LNCaP clone FGC (cell line): ENCODE measurements around the gene PI4KB.

Source experiments
- DNase-seq: peaks from one replicate; pipeline ENCODE4 v3.0.0-alpha.2; 2011; ENCODE audit warnings: low read depth
- H3K4me3 ChIP-seq: 2 replicates; pipeline ENCODE4 v1.5.1; 2011; ENCODE audit warnings: mild to moderate bottlenecking, low read depth, low read length, control low read depth
- CTCF ChIP-seq: IDR thresholded peaks from 2 replicates; pipeline ENCODE4 v1.5.1; 2012; ENCODE audit warnings: mild to moderate bottlenecking; ENCODE audit not compliant: control insufficient read depth, insufficient read depth; ENCODE audit errors: extremely low read depth

The PI4KB gene

GRCh38 chr1:151259351-151259750 is 67.9 kb downstream of the PI4KB start:
- no peak for TF ChIP-seq CTCF
- DNase-seq, result peak; percentile 52
- H3K4me3 ChIP-seq, result no peak overlapping the region

- H3K4me3 ChIP-seq, result peak overlapping the region; percentile 85
- DNase-seq, result no peak
- TF ChIP-seq CTCF, result no peak
Observed at GRCh38 chr1:151255381-151255780, 71.8 kb downstream of the PI4KB start.

GRCh38 chr1:151254217-151255213 is 72.7 kb downstream of the PI4KB start, which contains the start of gene PSMD4:
Gene PSMD4, plus strand, starts transcription at chr1:151254734. Its CDS starts 49 bp downstream, at chr1:151254783.
- H3K4me3 ChIP-seq, result peak within 1 kb of the TSS; percentile 85
- TF ChIP-seq CTCF, result no peak
- DNase-seq, result peak; percentile 91

- TF ChIP-seq CTCF, result peak; percentile 85
- peak; percentile 45 for DNase-seq
- no peak overlapping the region for H3K4me3 ChIP-seq
Observed at GRCh38 chr1:151251656-151252470, 75.4 kb downstream of the PI4KB start.

GRCh38 chr1:151246786-151247185 is 80.4 kb downstream of the PI4KB start:
- H3K4me3 ChIP-seq, result no peak overlapping the region
- DNase-seq, result no peak
- no peak for TF ChIP-seq CTCF

- TF ChIP-seq CTCF, result no peak
- no peak for DNase-seq
- H3K4me3 ChIP-seq, result no peak overlapping the region
Observed at GRCh38 chr1:151243683-151244216, 83.5 kb downstream of the PI4KB start.
